GM12878 (cell line): ENCODE results near the gene KLHDC8A. TPM values are rescaled to one million over a fixed set of nuclear protein-coding genes. Genes with fewer than 3 reads are reported as not detected.

Experiments used
- E2F8 ChIP-seq: fragments of 450-650 bp; IDR thresholded peaks from 2 replicates; pipeline ENCODE4 v1.6.1; 2018; ENCODE audit warnings: mild to moderate bottlenecking, low read depth, moderate library complexity; ENCODE audit not compliant: partially characterized antibody
- POU2F2 ChIP-seq: IDR thresholded peaks from 3 replicates; pipeline ENCODE4 v1.6.1; 2011; ENCODE audit warnings: low read depth, mild to moderate bottlenecking, low read length, borderline replicate concordance
- SMAD1 ChIP-seq: fragments of 450-650 bp; IDR thresholded peaks from 2 replicates; pipeline ENCODE4 v1.6.1; 2018; ENCODE audit warnings: mild to moderate bottlenecking, low read depth; ENCODE audit not compliant: partially characterized antibody
- SREBF2 ChIP-seq: IDR thresholded peaks from 2 replicates; pipeline ENCODE4 v1.6.1; 2012; ENCODE audit warnings: mild to moderate bottlenecking, low read length
- ZNF24 ChIP-seq: fragments of 450-650 bp; IDR thresholded peaks from 2 replicates; pipeline ENCODE4 v1.6.1; 2017; ENCODE audit warnings: antibody characterized with exemption, mild to moderate bottlenecking
- polyA plus RNA-seq, 11 experiments: library from polyadenylated mRNA; depleted of rRNA in 4 of 11; unstranded in 6 of 11; stranded (reverse) in 5 of 11; fragments of >200 nt; fragmentation: Nextera tagmentation in 4 of 11; fragmentation: Illumina TruSeq in 1 of 11; extraction: Ambion mirVana in 4 of 11; extraction: Trizol in 1 of 11; gene quantifications; 1 replicate in 1 of 11; 2 replicates in 10 of 11; pipeline versions ENCODE4 v1.2.1 to v1.2.3, GENCODE V29; 2011 to 2016; ENCODE audit warnings: inconsistent platforms in 2 of 11, missing spikeins in 2 of 11, low read depth in 1 of 11
- total RNA-seq, 4 experiments: library from RNA; depleted of rRNA in 3 of 4; stranded (reverse); fragments of >200 nt in 3 of 4; fragmentation: Illumina TruSeq in 1 of 4; extraction: Trizol in 1 of 4; gene quantifications; 2 replicates each; pipeline versions ENCODE4 v1.2.1 to v1.2.3, GENCODE V29; 2013 to 2021
- TF ChIP-seq, protein P1 (sequence below): fragments of 150-350 bp; IDR thresholded peaks from 2 replicates; pipeline ENCODE4 v1.6.1; 2016; ENCODE audit warnings: low read depth, low read length

The KLHDC8A gene
- total and polyA plus RNA-seq, 10 of the 15 experiments (the other 5 are each of a cell fraction or from before 2014, with no cell fraction given): not detected

GRCh38 chr1:205304695-205305070, 52.0 kb downstream of the KLHDC8A start (continued):
- TF ChIP-seq E2F8: no peak
- no peak for TF ChIP-seq POU2F2
- TF ChIP-seq, protein P1, sequence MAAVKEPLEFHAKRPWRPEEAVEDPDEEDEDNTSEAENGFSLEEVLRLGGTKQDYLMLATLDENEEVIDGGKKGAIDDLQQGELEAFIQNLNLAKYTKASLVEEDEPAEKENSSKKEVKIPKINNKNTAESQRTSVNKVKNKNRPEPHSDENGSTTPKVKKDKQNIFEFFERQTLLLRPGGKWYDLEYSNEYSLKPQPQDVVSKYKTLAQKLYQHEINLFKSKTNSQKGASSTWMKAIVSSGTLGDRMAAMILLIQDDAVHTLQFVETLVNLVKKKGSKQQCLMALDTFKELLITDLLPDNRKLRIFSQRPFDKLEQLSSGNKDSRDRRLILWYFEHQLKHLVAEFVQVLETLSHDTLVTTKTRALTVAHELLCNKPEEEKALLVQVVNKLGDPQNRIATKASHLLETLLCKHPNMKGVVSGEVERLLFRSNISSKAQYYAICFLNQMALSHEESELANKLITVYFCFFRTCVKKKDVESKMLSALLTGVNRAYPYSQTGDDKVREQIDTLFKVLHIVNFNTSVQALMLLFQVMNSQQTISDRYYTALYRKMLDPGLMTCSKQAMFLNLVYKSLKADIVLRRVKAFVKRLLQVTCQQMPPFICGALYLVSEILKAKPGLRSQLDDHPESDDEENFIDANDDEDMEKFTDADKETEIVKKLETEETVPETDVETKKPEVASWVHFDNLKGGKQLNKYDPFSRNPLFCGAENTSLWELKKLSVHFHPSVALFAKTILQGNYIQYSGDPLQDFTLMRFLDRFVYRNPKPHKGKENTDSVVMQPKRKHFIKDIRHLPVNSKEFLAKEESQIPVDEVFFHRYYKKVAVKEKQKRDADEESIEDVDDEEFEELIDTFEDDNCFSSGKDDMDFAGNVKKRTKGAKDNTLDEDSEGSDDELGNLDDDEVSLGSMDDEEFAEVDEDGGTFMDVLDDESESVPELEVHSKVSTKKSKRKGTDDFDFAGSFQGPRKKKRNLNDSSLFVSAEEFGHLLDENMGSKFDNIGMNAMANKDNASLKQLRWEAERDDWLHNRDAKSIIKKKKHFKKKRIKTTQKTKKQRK: no peak
- no peak for TF ChIP-seq ZNF24
- TF ChIP-seq SREBF2: no peak
- TF ChIP-seq SMAD1: no peak
